BJ (cell line): ENCODE data around the gene CYP2W1. TPM values are rescaled to one million over a fixed set of nuclear protein-coding genes. Genes with fewer than 3 reads are reported as not detected.

ENCODE experiments used
- CTCF ChIA-PET: fragments of 350-600 bp; formaldehyde crosslinking; extraction: SDS; loops from one replicate; lab custom pipeline; 2021; ENCODE audit warnings: antibody characterized with exemption, inconsistent platforms; lab: Yijun Ruan, JAX
- POLR2A ChIA-PET: fragments of 300-600 bp; sonication (Branson Sonifier 250); formaldehyde crosslinking; extraction: SDS; loops from one replicate; lab custom pipeline; 2021; ENCODE audit warnings: antibody characterized with exemption; lab: Charles Lee
- DNase-seq: peaks from one replicate; pipeline ENCODE4 v3.0.0-alpha.2; 2011; ENCODE audit warnings: low read depth
- H3K27me3 ChIP-seq: 2 replicates; pipeline ENCODE4 v1.6.0; 2011; ENCODE audit warnings: low read length; ENCODE audit not compliant: control insufficient read depth, insufficient read depth
- H3K36me3 ChIP-seq: 2 replicates; pipeline ENCODE4 v1.5.1; 2011; ENCODE audit warnings: low read length; ENCODE audit not compliant: control insufficient read depth, insufficient read depth
- H3K4me3 ChIP-seq: 2 replicates; pipeline ENCODE4 v1.5.1; 2011; ENCODE audit warnings: low read depth, mild to moderate bottlenecking, control low read depth, low read length
- polyA plus RNA-seq: library from polyadenylated mRNA; depleted of rRNA; stranded (reverse); fragments of >200 nt; gene quantifications from 2 replicates; pipeline ENCODE4 v1.2.3, GENCODE V29; 2011
- TF ChIP-seq, protein P1 (sequence below): IDR thresholded peaks from 2 replicates; pipeline ENCODE4 v1.5.1; 2011; ENCODE audit warnings: low read depth, mild to moderate bottlenecking, control low read depth, inconsistent platforms, low read length, moderate library complexity; ENCODE audit not compliant: insufficient read depth

Gene CYP2W1
- polyA plus RNA-seq, 1 experiment = not detected

DNA sequence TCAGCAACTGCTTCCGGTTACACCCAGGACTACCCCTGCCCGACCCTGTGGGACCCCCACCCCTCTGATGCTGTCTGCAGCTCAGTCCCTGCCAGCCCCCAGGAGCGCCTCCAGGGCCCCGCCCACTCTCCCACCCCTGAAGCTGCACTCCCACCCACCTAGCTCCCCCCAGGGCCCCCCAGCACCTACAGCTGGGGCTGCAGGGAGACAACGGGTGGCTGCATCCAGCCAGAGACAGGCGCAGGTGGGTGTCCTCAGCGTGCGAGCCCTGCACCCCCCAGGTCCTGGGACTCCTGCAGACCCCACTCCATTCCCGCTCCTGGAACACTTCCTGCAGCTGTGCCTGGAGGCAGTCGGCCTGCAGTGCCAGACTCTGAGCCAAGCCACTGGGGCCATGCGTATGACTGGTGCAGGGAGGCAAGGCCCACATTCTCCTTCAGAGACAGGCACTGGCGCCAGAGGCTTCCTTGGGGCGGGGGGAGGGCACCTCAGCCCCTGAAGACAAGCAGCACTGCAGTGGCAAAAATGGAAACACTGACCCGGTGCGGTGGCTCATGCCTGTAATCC lies 6.1 kb downstream of the CYP2W1 start:
- POLR2A ChIA-PET = no interaction called here

DNA sequence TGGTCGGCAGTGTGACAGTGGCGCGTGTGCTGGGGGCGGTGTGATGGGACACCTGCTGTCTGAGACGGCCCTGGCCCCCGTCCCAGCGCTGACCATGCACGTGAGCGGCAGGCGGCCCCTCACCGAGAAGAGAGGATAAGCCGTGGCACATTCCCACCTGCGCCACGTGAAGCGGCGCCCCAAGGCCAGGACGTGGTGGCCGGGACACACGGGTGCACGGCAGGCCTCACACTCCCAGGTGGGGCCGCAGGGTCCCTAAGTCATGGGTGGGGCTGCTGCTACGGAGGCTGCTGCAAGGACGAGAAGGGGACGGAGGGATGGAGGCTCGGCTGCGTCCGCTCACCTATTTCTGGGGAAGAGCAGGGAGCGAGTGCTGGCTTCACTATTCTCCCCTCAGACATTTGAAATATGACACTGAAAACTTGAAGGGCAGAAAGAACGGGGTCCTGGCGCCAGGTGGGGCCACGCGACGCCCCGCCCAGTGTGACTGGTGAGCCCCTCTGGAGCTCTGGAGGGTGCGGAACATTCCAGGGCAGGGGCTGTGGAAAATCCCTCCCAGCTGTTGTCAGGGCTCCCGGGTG lies 7.5 kb downstream of the CYP2W1 start:
- TF ChIP-seq, protein P1, sequence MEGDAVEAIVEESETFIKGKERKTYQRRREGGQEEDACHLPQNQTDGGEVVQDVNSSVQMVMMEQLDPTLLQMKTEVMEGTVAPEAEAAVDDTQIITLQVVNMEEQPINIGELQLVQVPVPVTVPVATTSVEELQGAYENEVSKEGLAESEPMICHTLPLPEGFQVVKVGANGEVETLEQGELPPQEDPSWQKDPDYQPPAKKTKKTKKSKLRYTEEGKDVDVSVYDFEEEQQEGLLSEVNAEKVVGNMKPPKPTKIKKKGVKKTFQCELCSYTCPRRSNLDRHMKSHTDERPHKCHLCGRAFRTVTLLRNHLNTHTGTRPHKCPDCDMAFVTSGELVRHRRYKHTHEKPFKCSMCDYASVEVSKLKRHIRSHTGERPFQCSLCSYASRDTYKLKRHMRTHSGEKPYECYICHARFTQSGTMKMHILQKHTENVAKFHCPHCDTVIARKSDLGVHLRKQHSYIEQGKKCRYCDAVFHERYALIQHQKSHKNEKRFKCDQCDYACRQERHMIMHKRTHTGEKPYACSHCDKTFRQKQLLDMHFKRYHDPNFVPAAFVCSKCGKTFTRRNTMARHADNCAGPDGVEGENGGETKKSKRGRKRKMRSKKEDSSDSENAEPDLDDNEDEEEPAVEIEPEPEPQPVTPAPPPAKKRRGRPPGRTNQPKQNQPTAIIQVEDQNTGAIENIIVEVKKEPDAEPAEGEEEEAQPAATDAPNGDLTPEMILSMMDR = no peak
- H3K27me3 ChIP-seq = no peaks in the 10 kb centered on the region
- DNase-seq = no peak
- ChIA-PET CTCF (interaction anchor here (4.4 to 10.0 kb wide), 3 partner anchors 15 to 185 kb away, joined by 51 to 367 read pairs (median 68); partner anchors contain the start of gene COX19), POLR2A (no interaction called here)
- H3K4me3 ChIP-seq = no peak overlapping the region
- no peaks in the 10 kb centered on the region for H3K36me3 ChIP-seq

More for the DNA sequence above, 6.1 kb downstream of the CYP2W1 start:
- CTCF ChIA-PET = interaction anchor here (1.1 to 2.5 kb wide), 2 partner anchors 72 to 77 kb away, joined by 4 to 12 read pairs; no protein-coding TSS in a partner anchor
- Histone ChIP-seq H3K4me3 (no peak overlapping the region), H3K36me3 (no peaks in the 10 kb centered on the region), H3K27me3 (no peaks in the 10 kb centered on the region)
- TF ChIP-seq, protein P1 = no peak
- no peak for DNase-seq

GRCh38 chr7:990933-991728 lies 8.2 kb downstream of the CYP2W1 start:
- CTCF ChIA-PET = interaction anchor here (1.1 to 10.0 kb wide), 6 partner anchors 9 to 192 kb away, joined by 3 to 367 read pairs (median 53); partner anchors contain the start of genes COX19, CYP2W1 and GPR146
- POLR2A ChIA-PET = no interaction called here
- Histone ChIP-seq H3K27me3 (no peaks in the 10 kb centered on the region), H3K36me3 (no peaks in the 10 kb centered on the region), H3K4me3 (no peak overlapping the region)
- TF ChIP-seq, protein P1 = no peak
- DNase-seq = no peak

DNA sequence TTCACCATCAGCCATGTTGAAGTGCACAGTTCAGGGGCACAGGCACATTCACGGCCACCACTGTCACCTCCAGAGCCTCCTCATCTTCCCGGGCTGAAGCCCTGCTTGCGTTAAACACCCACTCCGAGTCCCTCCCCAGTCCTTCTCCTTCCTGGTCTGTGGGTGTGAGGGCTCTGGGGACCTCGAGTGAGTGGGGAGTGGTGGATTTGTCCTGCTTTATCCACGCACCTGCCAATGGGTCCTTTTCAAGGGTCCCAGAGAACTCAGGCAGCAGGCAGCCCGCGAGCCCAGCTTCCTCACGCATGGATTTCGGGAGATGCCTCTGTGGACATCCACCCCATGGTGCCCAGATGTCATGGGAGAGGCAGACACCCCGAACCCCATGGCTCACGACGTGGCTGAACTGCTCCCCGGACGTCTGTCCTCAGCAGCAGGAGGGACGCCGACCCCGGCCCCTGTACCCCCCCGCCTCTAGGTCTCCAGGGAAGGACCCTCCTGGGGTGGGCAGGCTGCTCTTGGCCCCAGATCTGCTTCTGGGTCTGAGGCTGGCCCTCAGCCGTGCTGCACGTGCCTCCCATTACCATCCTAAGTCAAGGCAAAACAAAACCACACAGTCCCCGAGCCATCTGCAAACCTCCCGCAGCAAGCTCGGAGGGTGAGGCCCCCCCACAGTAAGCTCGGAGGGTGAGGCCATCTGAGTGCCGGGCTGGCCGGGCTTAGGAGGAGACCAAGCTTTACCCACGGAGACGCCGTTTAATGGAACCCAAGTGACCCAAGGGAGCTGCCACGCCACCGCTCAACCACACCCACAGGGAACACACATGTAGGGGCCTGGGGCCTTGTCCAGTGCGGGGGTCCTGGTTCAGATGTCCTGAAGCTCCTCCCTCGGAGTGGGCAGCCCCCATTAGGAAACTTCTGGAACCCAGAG lies 9.0 kb downstream of the CYP2W1 start:
- peaks cover 3% of the 10 kb centered on the region; the same call in 1 of the 2 replicates for H3K36me3 ChIP-seq
- TF ChIP-seq, protein P1 = no peak
- DNase-seq = no peak
- ChIA-PET POLR2A (no interaction called here), CTCF (interaction anchor here (1.0 to 10.0 kb wide), 38 partner anchors 7 to 403 kb away, joined by 3 to 367 read pairs (median 12); partner anchors contain the start of genes COX19, CYP2W1, GPER1 and GPR146)
- H3K27me3 ChIP-seq = no peaks in the 10 kb centered on the region
- no peak overlapping the region for H3K4me3 ChIP-seq
